GM12892 (cell line): ENCODE measurements around the gene MACROD2.

ENCODE experiments used
- DNase-seq: peaks from one replicate; pipeline ENCODE4 v3.0.0; 2011; ENCODE audit not compliant: insufficient read length
- FAIRE-seq: peaks from 2 replicates; lab custom pipeline; 2011; peaks lifted over from hg19 to GRCh38; lab: Jason Lieb, UNC
- POLR2A ChIP-seq: IDR thresholded peaks from 2 replicates; pipeline ENCODE4 v1.6.1; 2011; ENCODE audit warnings: low read depth, low read length, control low read depth
- POLR2AphosphoS5 ChIP-seq: IDR thresholded peaks from 2 replicates; pipeline ENCODE4 v1.6.1; 2011; ENCODE audit warnings: low read depth, low read length, control low read depth
- TAF1 ChIP-seq: IDR thresholded peaks from 2 replicates; pipeline ENCODE4 v1.6.1; 2011; ENCODE audit warnings: low read depth, mild to moderate bottlenecking, control low read depth, low read length, borderline replicate concordance

Gene MACROD2

DNA sequence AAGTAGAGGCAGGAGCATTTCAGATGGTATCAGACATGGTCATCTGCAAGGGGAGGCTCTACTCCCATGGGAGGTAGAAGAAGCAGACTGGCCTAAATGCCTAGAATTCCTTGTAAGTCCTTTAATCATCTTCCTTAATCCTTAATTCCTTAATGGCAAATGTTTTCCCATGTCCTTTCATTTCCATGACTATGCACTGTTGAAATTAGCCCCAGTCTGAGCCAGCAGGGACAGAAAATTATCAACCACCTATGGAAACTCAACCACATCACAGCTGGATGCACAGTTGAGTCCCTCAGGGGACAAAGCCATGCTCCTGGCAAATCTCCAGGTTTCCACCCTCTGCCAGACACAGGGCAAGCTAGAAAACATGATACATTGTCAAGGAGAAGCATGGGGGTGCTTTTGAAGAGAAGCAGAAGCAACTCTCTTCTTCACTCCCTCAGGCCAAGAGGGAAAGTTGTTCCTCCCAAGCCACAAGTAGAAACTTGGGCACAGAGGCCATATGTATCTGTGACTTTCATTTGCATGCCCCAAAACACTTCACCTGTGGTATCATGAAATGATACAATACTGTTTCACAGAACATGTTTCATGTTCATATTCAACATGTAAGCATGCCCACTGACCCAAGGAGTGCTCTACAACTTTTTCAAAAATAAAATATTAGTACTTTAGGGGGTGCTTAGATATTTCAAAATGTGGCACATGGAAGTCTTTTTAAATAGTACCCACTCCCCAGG, 1894.4 kb downstream of the MACROD2 start:
- DNase-seq (no peak), FAIRE-seq (no peak)
- TF ChIP-seq POLR2A (no peak), POLR2AphosphoS5 (no peak), TAF1 (no peak)

DNA sequence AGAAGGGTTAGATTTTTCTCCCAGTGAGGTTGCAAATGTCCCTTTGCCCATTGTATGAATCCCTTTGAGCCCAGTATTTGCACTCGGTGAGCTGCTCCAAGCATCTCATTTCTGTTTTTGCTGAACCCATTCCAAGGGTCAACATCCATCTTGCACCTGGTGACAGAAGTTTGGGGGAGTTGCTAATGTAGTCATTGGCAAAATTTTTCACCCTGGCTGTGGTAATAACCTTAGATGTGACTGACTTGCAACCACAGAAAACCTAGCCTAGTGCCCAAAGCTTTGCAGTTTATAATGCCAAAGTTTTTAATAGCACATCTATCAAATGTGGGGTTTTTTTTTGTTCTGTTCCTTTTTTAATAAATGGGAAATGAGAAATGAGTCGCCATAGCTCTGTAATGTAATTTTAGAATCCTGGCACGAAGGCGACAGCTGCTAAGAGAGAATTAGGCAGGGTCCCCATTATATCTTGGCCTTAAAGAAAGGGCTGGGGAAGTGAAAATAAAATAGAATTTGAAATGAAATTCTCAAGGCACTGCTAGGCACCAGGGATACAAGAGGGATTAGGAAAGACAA, 1895.2 kb downstream of the MACROD2 start:
- DNase-seq, result no peak
- no peak for FAIRE-seq
- TF ChIP-seq TAF1, result no peak
- TF ChIP-seq POLR2A, result no peak
- no peak for TF ChIP-seq POLR2AphosphoS5

DNA sequence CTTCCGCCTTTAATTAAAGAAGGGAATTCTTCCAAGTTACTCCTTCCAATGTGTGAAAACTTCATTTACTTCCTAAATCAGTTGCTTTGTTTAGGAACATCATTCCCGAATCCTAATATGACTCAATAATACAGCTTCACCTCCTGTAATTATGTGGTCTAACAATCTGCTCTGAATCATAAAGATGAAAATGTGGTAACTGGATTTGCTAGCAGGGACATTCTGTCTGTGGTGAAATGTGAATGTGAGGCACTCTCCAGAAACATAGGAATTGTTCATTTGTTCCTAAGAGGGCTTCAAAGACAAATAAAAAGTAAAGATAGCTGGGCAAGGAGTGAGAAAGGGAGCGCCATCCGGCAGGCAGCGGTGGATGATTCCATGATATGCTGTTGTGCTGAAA, 1899.8 kb downstream of the MACROD2 start:
- FAIRE-seq (no peak), DNase-seq (no peak)
- TF ChIP-seq POLR2A, result no peak
- TF ChIP-seq POLR2AphosphoS5, result no peak
- TF ChIP-seq TAF1, result no peak

DNA sequence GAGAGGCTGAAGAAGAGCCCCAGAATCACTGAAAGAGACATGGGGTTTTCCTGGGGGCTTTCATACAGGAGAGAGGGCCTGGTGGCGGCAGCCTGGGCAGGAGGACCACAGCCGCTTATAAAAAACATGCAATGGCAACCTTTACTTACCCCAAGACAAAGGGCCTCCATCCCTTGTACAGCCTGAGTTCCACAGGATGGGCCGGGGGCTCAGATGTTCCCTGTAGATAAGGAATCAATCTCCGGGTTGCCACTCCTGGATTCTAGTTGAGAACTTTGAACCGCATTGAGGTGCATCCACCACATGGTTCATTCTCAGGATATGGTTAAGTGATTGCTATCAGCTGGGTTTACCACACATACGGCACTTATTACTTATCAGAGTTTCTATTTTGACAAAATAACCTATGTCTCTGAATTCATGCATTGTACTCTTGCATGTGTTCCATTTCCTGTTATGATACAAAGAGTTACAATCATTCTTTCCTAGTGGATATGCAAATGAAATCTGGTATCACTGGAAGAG, 1900.3 kb downstream of the MACROD2 start:
- DNase-seq (no peak), FAIRE-seq (peak; percentile 33)
- TF ChIP-seq TAF1 (no peak), POLR2AphosphoS5 (no peak), POLR2A (no peak)

DNA sequence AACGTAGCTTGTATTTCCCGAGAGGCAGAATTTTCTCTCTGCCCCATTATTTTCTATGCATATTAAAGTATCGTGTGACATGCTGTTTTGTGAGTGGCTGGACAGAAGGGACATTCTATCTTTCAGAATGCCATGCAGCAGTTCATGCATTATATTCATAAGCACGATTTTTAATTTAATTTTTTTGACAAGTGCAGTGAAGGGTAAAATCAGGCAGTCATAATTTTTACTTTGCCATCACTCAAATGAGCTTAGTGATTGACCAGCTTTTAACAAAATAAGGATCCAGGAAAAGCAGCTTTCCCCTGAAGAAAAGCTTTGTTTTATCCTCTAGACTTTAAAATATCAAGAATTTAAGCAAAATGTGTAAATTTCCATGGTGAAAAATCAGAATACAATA, 1904.7 kb downstream of the MACROD2 start:
- TF ChIP-seq POLR2AphosphoS5 (no peak), TAF1 (no peak), POLR2A (no peak)
- FAIRE-seq, result no peak
- DNase-seq, result no peak

DNA sequence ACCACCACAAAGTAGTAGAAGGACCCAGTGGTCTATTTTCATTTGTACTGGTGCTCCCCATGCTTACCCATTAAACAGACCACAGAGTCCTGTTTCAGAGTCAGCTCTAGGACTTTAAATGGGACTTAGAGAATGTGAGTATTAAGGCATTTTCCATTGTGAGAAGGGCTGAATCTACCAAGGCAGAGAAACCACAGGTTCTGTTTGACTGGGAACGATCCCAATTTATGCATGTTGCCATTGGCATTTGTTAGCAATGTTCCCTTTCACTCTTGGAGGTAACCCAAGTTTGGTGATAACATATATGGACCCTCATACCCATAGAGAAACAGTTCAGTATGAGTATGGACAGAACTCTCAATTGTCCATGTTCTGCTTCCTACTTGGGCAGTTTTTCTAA, 1905.1 kb downstream of the MACROD2 start:
- FAIRE-seq, result no peak
- TF ChIP-seq TAF1 (no peak), POLR2AphosphoS5 (no peak), POLR2A (no peak)

DNA sequence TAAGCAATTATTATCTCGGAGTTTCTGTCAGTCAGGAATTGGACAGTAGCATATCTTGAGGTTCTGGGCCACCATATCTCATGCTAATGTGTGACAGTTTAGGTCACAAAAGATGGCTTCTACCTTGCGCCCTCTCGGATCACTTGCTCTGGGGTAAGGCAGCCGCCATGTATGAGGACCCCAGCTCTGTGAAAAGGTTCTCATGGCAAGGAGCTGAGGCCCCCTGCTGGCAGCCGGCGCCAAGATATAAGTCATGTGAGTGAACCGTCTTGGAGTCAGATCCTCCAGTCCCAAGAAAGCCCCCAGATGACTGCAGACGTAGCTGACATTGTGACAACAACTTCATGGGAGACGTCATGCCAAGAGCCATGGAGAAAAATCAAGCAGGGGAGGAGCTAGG, 1907.2 kb downstream of the MACROD2 start:
- DNase-seq (no peak), FAIRE-seq (no peak)
- no peak for TF ChIP-seq TAF1
- TF ChIP-seq POLR2A, result no peak
- TF ChIP-seq POLR2AphosphoS5, result no peak

More for the DNA sequence above, 1905.1 kb downstream of the MACROD2 start:
- DNase-seq, result no peak

DNA sequence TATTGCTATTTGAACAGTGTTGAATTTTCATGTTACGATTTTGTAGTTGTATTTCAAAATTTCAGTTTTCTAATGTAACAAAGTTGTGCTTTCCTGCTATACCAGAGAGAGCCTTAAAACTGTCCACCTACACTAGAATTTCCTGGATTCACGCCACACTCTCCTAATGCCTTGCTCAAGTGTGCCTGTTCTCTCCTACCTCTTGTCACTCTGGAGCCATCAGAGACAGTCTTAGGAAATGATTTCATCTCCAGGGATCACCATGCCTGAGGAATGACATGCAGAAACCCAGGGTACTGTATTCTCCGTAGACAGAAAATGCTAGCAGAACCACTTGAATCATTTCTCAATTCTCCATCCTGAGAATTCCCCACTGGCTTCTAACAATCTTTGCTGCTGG, 1910.3 kb downstream of the MACROD2 start:
- FAIRE-seq (no peak), DNase-seq (no peak)
- no peak for TF ChIP-seq POLR2AphosphoS5
- no peak for TF ChIP-seq POLR2A
- no peak for TF ChIP-seq TAF1

DNA sequence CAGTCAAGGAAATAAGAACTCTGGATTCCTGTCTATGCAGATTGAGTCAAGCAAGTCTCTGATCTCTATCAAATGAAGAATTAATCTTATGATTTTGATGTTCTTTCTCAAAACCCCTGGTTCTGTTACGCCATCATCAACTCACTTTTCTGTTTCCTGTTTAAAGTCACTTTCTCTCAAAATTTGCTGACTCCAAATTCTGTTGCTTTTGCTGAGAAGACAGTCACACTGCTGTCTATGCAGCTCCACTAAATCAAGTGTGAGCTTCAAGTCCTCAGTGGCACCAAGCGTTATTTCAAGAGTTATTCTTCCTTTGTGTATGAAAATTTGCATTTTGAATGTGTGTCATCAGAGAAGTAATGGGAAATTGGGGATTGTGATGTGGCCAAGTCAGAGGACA, 1914.7 kb downstream of the MACROD2 start:
- FAIRE-seq (no peak), DNase-seq (no peak)
- TF ChIP-seq TAF1, result no peak
- no peak for TF ChIP-seq POLR2AphosphoS5
- no peak for TF ChIP-seq POLR2A

DNA sequence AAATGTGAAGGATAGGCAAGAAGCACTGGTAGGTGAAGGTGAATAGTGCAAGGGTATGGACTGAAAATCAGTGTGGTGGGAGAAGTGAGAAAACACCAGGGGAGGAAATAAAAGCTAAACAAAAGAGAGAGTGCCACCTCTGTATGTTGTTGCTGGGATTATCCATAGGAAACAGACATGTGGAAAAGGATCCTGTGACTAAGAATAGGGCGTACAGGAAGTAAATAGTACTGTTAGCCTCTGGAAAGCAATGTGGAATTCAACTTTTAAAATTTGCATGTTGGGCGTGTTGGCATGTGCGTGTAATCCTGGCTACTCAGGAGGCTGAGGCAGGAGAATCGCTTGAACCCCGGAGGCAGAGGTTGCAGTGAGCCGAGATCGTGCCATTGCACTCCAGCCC, 1916.3 kb downstream of the MACROD2 start:
- TF ChIP-seq POLR2A, result no peak
- no peak for TF ChIP-seq TAF1
- no peak for TF ChIP-seq POLR2AphosphoS5
- DNase-seq (no peak), FAIRE-seq (no peak)

DNA sequence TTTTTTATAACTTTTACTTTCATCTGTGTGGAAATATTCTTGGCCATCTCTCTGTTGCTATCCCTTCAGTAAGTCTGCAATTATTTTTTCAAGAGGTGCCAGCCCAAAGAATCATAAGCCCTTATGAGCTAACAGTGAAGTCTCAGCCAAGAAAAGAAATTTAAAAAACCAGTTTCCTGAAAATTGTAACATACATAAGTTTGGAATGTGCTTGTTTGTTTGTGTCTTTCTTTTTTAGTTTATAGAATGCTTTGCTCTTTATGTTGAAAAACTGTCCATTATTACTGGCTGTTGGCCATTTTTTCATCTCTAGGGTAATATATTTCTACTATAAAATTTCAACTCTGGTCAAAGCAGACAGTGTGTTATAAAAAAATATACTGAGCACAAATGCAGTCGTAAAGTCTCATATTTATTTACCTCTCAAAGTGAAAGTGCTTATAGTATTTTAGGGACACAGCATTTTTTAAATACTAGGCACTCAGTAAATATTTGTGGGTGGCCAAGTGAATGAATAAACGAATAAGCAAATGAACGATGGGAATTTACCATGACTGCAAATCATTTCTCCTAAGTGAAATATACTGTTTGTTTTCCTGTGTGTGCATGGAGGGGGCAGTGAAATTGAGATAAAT, 1918.2 kb downstream of the MACROD2 start:
- DNase-seq (no peak), FAIRE-seq (no peak)
- TF ChIP-seq POLR2AphosphoS5, result no peak
- no peak for TF ChIP-seq POLR2A
- no peak for TF ChIP-seq TAF1

DNA sequence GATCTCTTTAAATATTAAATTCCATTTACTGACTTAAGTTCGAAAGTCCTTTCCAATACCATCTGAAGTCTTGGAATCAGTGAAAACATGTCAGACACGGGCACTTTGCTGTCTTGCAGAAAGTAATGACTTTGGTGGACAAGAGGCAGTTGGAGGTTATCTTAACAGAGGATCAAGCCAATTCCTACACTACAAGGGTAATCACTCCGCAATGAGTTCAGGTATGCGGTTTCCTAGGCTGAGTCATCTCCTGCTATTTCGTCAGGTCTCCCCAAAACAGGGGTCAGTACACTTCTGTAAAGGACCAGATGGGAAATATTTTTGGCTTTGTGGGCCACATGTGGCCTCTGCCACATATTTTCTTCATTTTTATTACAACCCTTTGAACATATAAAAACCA, 1921.3 kb downstream of the MACROD2 start:
- no peak for DNase-seq
- no peak for FAIRE-seq
- TF ChIP-seq TAF1 (no peak), POLR2A (no peak), POLR2AphosphoS5 (no peak)
